Stimulated activated CD4-positive, alpha-beta T cell treated with anti-CD3 and anti-CD28 coated beads, Interleukin-4, amount 100 ng/mL, for 24 hours (primary cell): ENCODE results near the gene TCP11X2.
"Not testable (repeated sequence)": the region's sequence is repeated elsewhere in the genome, so short reads cannot be mapped to it uniquely, and the experiment has no call there.

Experiments
- DNase-seq: peaks from one replicate; pipeline ENCODE4 v3.0.0-alpha.2; 2020

TCP11X2 gene

GRCh38 chrX:102471762-102472220 lies at the start of gene TCP11X2:
Gene TCP11X2, minus strand, starts transcription at chrX:102471812.
- DNase-seq: not testable (repeated sequence)

- no peak for DNase-seq
Measured at GRCh38 chrX:102517326-102517725, 45.7 kb upstream of the TCP11X2 start.

DNA sequence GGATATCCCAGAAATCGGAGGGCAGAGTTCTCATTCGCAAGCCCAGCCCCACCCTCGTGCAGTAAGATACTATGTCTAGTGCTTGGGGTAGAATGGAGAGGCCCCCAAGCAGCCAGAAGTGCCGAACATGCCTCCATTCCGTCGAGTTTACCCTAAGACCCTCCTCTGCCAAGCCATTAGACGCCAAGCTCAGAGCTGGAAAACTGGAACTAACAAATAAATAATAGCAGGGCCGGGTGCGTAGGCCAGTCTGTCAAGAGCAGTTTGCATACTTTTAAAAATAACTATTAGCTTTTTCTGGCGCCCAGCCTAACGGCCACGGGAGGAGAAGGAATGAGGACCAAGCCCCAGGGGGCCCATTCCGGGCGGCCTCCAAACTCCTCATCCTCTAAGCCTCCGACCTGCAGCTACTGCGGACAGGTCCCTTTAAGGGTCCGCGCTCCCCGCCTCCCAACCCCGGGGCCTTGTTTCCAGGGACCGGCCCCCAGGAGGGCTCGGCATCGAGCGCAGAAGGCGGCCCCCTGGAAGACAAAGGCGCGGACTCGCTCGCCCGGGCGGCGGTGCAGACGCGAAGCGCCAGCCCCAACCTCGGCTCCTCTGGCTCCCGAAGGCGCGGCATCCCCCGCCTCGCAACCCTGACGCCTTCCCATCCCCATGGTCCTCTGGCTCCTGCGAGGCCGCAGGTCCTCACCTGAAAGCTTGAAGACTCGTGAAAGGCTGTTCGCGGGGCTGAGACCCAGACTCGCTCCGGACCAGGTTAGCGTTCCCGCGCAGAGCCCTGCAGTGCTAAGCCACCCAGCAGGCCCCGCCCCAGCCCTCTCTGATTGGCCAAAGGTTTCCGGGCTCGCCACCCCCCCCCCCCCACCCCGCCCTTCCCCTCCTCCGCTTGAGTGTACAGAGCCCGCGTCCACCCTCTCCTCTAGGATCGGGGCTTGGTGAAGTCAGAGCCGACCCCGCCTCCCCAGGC lies 44.6 kb upstream of the TCP11X2 start, which contains the start of gene TMSB15A:
TSS of gene TMSB15A (minus strand) at position 765 of the 967 bp plus-strand sequence.
- DNase-seq: peak; percentile 54

DNA sequence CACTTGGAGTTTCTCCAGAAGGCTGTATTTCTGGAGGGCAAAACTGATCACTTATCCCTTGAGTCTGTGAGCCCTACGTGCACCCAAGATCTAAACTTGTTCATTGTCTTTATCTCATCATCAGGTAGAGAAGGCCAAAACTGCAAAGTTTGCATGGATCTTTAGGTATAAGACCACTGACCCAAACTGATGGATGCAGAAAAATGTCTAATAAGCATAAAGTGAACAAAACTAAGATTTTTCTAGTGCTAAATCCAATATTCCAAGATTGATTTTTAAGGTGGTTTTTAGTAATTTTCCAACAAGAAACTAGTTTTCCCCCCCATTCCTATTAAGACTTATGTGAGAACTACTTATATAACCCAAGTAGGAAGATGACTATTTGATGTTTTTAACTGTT lies 42.9 kb upstream of the TCP11X2 start:
- DNase-seq: no peak

- DNase-seq: no peak
Measured at GRCh38 chrX:102498732-102499131, 27.1 kb upstream of the TCP11X2 start.

DNA sequence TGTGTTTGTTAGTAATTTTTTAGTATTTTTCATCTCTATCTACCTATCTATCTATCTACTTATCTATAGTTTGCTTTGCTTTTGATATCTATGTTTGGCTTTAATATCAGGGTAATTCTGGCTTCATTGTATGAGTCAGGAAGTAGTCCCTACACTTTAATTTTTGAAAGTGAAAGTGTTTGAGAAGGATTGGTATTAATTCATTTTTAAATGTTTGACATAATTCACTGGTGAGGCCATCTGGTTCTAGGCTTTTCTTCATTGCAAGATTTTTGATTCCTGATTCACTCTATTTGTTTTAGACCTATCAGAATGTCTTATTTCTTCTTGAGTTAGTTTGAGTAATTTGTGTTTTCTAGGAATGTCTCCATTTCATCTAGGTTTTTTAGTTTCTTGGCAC lies 20.2 kb upstream of the TCP11X2 start:
- DNase-seq: no peak

DNA sequence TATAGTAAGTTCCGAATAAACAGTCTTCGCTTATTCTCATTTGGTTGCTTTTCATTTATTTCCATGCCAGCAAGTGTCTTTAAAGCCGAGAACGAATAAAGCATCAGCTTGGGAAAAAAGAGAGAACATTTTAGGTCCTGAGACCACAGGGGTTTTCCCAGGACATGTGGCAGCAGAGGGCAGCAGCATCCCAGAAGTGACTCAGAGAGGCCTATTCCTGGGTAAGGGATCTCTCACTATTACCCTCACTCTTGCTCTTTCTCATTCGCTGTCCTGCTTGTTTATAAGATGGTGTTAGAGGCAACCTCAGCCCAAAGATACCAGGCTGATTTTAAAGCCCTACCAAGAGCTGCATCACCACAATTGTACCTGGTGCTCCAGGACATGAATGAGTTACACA lies 7.2 kb upstream of the TCP11X2 start:
- not testable (repeated sequence) for DNase-seq

DNA sequence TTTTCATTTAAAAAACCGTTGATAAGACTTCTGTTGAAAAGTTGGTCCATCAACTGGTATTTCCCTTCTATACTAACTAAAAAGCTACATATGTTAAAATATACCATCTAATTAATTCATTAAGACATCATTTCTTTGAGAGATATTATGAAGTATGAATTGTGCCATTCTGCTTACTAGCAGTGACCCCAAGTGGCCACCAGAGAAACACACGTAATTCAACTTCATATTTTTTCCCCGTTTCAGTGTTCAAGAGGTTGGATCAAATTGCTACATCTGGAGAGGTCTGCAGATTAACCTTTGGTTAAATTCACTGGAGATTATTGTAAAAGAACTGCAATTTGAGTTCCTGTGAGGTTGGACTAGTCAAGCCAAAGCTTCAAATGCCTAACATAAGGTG lies 1.4 kb downstream of the TCP11X2 start:
- not testable (repeated sequence) for DNase-seq

DNA sequence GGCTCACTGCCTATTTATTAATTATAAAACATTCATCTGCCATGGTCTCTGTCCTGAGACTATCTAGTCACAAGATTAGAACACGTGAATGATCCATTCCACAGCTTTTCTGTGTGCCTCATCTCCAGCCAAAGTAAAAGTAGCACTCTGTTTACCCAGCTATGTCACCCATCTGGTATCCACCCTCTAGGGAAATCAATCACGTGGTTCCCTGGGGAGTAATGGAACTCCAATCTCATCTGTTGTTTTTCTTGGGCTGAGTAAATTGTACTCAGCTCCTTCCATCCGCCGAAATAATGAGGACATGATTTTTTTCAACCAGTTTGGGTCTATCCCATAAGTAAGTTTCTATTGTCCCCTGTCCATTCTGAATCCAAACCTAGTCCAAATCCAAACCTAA lies 13.0 kb downstream of the TCP11X2 start:
- DNase-seq: not testable (repeated sequence)

GRCh38 chrX:102439908-102440307 lies 31.7 kb downstream of the TCP11X2 start, which contains the start of gene NXF2B:
Gene NXF2B, minus strand, starts transcription at chrX:102440008. Its CDS starts 59,972 bp downstream, at chrX:102380036.
- DNase-seq: not testable (repeated sequence)

- DNase-seq: not testable (repeated sequence)
Measured at GRCh38 chrX:102414493-102414892, 57.1 kb downstream of the TCP11X2 start.
